A673 (cell line): Measurements from ENCODE around the gene FOXP4.

Experiments used
- EZH2 ChIP-seq: fragments of 200-600 bp; sonication (generic); IDR thresholded peaks from 2 replicates; pipeline ENCODE4 v1.6.1; 2017; ENCODE audit warnings: borderline replicate concordance, low read depth, mild to moderate bottlenecking, mixed read lengths, antibody characterized with exemption, low read length; ENCODE audit not compliant: poor library complexity, severe bottlenecking
- TF ChIP-seq, protein P1 (sequence below): fragments of 300-800, 200-600 bp; sonication (generic); conservative IDR thresholded peaks from 2 replicates; pipeline ENCODE4 v1.5.1; 2017; ENCODE audit warnings: low read depth, mild to moderate bottlenecking, antibody characterized with exemption, low read length, moderate library complexity, mixed read lengths

DNA sequence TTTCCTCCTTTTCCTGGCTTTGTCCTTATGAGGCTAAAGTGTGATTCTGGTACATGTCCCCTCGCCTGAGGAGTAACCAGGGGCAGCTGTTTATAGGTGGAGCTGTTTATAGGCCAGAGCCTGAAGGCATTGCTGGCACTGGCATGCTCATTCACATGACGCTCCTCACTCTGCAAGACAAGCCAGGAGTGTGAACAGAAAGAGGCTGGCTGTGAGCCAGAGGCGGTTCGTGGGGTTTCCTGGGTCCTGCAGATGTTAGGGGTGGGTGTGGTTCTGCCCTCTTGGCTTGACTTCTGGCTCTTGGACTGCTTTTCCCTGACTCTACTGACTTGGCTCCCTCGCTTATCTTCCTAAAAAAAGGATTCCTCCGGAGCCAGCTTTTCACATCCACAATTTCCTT lies 79.3 kb downstream of the FOXP4 start:
- TF ChIP-seq, protein P1, sequence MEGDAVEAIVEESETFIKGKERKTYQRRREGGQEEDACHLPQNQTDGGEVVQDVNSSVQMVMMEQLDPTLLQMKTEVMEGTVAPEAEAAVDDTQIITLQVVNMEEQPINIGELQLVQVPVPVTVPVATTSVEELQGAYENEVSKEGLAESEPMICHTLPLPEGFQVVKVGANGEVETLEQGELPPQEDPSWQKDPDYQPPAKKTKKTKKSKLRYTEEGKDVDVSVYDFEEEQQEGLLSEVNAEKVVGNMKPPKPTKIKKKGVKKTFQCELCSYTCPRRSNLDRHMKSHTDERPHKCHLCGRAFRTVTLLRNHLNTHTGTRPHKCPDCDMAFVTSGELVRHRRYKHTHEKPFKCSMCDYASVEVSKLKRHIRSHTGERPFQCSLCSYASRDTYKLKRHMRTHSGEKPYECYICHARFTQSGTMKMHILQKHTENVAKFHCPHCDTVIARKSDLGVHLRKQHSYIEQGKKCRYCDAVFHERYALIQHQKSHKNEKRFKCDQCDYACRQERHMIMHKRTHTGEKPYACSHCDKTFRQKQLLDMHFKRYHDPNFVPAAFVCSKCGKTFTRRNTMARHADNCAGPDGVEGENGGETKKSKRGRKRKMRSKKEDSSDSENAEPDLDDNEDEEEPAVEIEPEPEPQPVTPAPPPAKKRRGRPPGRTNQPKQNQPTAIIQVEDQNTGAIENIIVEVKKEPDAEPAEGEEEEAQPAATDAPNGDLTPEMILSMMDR = no peak
- TF ChIP-seq EZH2 = no peak
